CD4-positive, CD25-positive, alpha-beta regulatory T cell (primary cell): ENCODE results near the gene PDE7B. TPM values are rescaled to one million over a fixed set of nuclear protein-coding genes. Genes with fewer than 3 reads are reported as not detected.

ENCODE experiments used
- ATAC-seq, 2 donors: fragments of 150-1000 bp; cut with Tn5 transposase; one replicate each; pipeline ENCODE4 v1.10.0; 2021; ENCODE audit warnings: low read depth in 2 of 2, moderate number of reproducible peaks in 2 of 2, moderate library complexity in 1 of 2
- DNase-seq, 3 donors: peaks; one replicate each; pipeline versions ENCODE4 v3.0.0 to v3.0.0-alpha.2; 2012 to 2022; ENCODE audit warnings: mixed read lengths in 1 of 3
- H3K27ac ChIP-seq: one replicate; pipeline ENCODE4 v1.7.0; 2013; ENCODE audit warnings: mild to moderate bottlenecking, low read length; ENCODE audit not compliant: insufficient read depth, poor library complexity, severe bottlenecking
- H3K27me3 ChIP-seq: one replicate; pipeline ENCODE4 v1.7.0; 2013; ENCODE audit warnings: low read length; ENCODE audit not compliant: control insufficient read depth, insufficient read depth
- H3K36me3 ChIP-seq: one replicate; pipeline ENCODE4 v1.7.0; 2013; ENCODE audit warnings: mild to moderate bottlenecking, low read length, moderate library complexity; ENCODE audit not compliant: control insufficient read depth, insufficient read depth
- H3K4me1 ChIP-seq: 2 replicates; pipeline ENCODE4 v1.7.0; 2013; ENCODE audit warnings: mild to moderate bottlenecking, low read length; ENCODE audit not compliant: insufficient read depth, control insufficient read depth, poor library complexity, severe bottlenecking
- H3K4me3 ChIP-seq: one replicate; pipeline ENCODE4 v1.7.0; 2013; ENCODE audit warnings: low read depth, mild to moderate bottlenecking, low read length, moderate library complexity
- H3K9me3 ChIP-seq, 2 experiments: 1 replicate in 1 of 2; 2 replicates in 1 of 2; pipeline ENCODE4 v1.7.0; 2013; ENCODE audit warnings: low read length in 2 of 2, mild to moderate bottlenecking in 1 of 2, moderate library complexity in 1 of 2; ENCODE audit not compliant: control insufficient read depth in 2 of 2
- H3K27ac Mint-ChIP-seq, 3 donors: one replicate each; pipeline ENCODE4 v1.8.0; 2020 to 2022; ENCODE audit warnings: mild to moderate bottlenecking in 3 of 3, mixed read lengths in 3 of 3, moderate library complexity in 2 of 3
- H3K27me3 Mint-ChIP-seq: one replicate; pipeline ENCODE4 v1.8.0; 2022; ENCODE audit warnings: mild to moderate bottlenecking, mixed read lengths
- H3K36me3 Mint-ChIP-seq: one replicate; pipeline ENCODE4 v1.8.0; 2020; ENCODE audit warnings: mixed read lengths
- H3K4me1 Mint-ChIP-seq, 4 donors: one replicate each; pipeline ENCODE4 v1.8.0; 2020 to 2022; ENCODE audit warnings: mixed read lengths in 4 of 4, mild to moderate bottlenecking in 1 of 4
- H3K4me3 Mint-ChIP-seq, 4 donors: one replicate each; pipeline ENCODE4 v1.8.0; 2020 to 2022; ENCODE audit warnings: mild to moderate bottlenecking in 4 of 4, mixed read lengths in 4 of 4, moderate library complexity in 3 of 4
- H3K9me3 Mint-ChIP-seq, 7 donors: one replicate each; pipeline ENCODE4 v1.8.0; 2020 to 2022; ENCODE audit warnings: mixed read lengths in 7 of 7, mild to moderate bottlenecking in 3 of 7, moderate library complexity in 2 of 7
- polyA plus RNA-seq, 4 donors: library from polyadenylated mRNA; unstranded; fragments of 300-500 nt; fragmentation: Illumina TruSeq; gene quantifications; one replicate each; pipeline ENCODE4 v1.2.3, GENCODE V29; 2021
- total RNA-seq: library from RNA; stranded (reverse); gene quantifications from one replicate; pipeline ENCODE4 v1.2.3, GENCODE V29; 2022

The PDE7B gene
- total and polyA plus RNA-seq, 5 donors from 2014 or later, result 0.03 to 0.25 (median 0.07) TPM; not detected in 1

DNA sequence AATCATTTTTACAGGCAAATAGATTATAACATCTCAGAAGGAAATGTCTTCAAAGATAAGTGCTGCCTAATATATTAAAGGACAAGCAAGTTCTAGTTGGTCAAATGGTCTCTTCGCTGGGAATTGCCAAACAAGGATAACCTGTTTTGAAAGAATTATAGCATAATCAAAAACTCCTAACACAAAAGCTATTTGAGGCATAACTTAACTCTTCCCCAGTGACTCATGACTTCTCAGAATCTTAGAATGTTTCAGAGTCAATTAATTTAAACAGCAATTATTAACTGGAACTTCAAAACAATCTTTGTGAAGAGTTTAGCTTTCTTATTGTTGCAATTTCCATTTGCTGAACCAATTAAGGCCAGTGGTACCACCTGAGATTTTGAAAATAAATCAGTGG, 272.0 kb downstream of the PDE7B start:
- Histone ChIP-seq H3K4me3 (no peak overlapping the region), H3K9me3 (no peaks in the 10 kb centered on the region), H3K27me3 (no peaks in the 10 kb centered on the region), H3K27ac (no peak overlapping the region), H3K4me1 (no peaks in the 10 kb centered on the region), H3K36me3 (no peaks in the 10 kb centered on the region)
- Mint-ChIP-seq H3K9me3 (no peaks in the 10 kb centered on the region), H3K4me1 (no peaks in the 10 kb centered on the region), H3K4me3 (no peak overlapping the region), H3K27ac (no peak overlapping the region), H3K27me3 (no peaks in the 10 kb centered on the region), H3K36me3 (no peaks in the 10 kb centered on the region)
- DNase-seq (no peak), ATAC-seq (no peak)

DNA sequence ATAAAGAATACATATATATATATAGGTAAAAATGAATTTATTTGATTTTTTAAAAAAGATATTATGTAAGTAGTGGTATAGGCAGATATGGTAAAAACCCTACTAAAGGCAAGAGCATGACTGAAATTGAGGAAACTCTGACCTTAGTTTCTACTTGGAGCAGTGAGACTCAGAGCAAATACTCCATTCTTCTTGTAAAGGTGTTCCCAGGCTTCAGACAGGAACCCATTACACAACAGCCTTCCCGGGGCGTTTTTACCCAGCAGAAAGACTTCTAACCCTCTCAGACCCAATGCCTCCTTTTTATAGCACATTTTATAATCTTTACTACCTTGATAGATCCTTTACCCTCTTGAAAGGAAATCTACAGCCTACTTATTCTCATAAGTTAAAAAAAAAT, 274.1 kb downstream of the PDE7B start:
- Histone ChIP-seq H3K36me3 (no peaks in the 10 kb centered on the region), H3K4me1 (no peaks in the 10 kb centered on the region), H3K27me3 (no peaks in the 10 kb centered on the region), H3K4me3 (no peak overlapping the region), H3K9me3 (no peaks in the 10 kb centered on the region), H3K27ac (no peak overlapping the region)
- Mint-ChIP-seq H3K4me1 (peaks cover 0 to 4% (median 0%) of the 10 kb centered on the region in 4 donors), H3K4me3 (no peak overlapping the region), H3K9me3 (peaks cover 0 to 3% (median 0%) of the 10 kb centered on the region in 7 donors), H3K27me3 (peaks cover 5% of the 10 kb centered on the region), H3K36me3 (no peaks in the 10 kb centered on the region), H3K27ac (no peak overlapping the region)
- DNase-seq (no peak), ATAC-seq (no peak)

DNA sequence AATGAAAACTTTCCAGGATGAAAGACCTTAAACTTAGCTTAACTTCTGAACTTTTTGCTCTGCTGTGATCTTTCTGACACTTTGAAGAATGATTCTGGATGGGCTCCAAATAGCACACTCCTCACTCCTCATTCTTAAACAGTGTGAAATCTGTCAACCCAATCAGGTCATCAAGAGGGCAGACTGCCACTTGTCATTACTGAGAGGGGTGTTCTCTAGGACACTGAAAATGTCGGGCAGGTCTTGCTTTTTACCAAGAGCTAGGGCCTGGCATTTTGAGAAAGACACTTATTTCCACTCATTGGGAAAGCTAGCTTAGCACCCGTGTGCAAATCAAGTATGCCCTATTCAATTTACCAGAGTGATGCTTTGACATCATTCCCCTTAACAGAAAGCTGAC, 276.4 kb downstream of the PDE7B start:
- no peak for ATAC-seq

DNA sequence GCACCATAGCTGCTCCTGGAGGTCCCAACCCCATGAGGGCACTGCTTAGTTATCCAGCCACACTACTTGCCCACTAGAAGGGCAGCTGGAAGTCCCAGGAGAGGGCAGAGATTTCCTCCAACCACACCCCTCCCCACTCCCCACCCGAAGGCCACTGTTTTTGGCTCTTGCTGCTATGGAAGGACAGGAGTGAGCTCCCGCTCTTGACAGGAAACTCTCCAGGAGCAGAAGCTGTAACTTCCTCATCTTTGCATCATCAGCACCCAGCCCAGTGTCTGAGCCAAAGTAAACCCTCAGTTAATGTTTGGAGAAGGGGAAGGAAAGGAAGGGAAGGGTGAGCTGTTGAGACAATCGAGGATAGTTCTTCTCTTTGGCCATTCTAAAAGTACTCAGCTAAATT, 277.9 kb downstream of the PDE7B start:
- Histone ChIP-seq H3K27ac (no peak overlapping the region), H3K4me3 (no peak overlapping the region), H3K27me3 (no peaks in the 10 kb centered on the region), H3K4me1 (no peaks in the 10 kb centered on the region), H3K9me3 (no peaks in the 10 kb centered on the region), H3K36me3 (no peaks in the 10 kb centered on the region)
- ATAC-seq, result no peak
- Mint-ChIP-seq H3K4me3 (no peak overlapping the region), H3K27ac (no peak overlapping the region), H3K4me1 (peaks cover 0 to 4% (median 0%) of the 10 kb centered on the region in 4 donors), H3K27me3 (peaks cover 8% of the 10 kb centered on the region), H3K9me3 (peaks cover 0 to 3% (median 0%) of the 10 kb centered on the region in 7 donors), H3K36me3 (no peaks in the 10 kb centered on the region)
- no peak for DNase-seq

More for the DNA sequence above, 276.4 kb downstream of the PDE7B start:
- H3K36me3 ChIP-seq, result no peaks in the 10 kb centered on the region
- no peak overlapping the region for H3K27ac ChIP-seq
- no peaks in the 10 kb centered on the region for H3K4me1 ChIP-seq
- H3K27ac Mint-ChIP-seq, result no peak overlapping the region
- H3K4me1 Mint-ChIP-seq, result peaks cover 0 to 4% (median 0%) of the 10 kb centered on the region in 4 donors
- peaks cover 8% of the 10 kb centered on the region for H3K27me3 Mint-ChIP-seq
- no peak overlapping the region for H3K4me3 ChIP-seq
- no peak for DNase-seq
- no peak overlapping the region for H3K4me3 Mint-ChIP-seq
- no peaks in the 10 kb centered on the region for H3K36me3 Mint-ChIP-seq
- H3K9me3 Mint-ChIP-seq, result peaks cover 0 to 3% (median 0%) of the 10 kb centered on the region in 7 donors
- no peaks in the 10 kb centered on the region for H3K9me3 ChIP-seq
- H3K27me3 ChIP-seq, result no peaks in the 10 kb centered on the region

DNA sequence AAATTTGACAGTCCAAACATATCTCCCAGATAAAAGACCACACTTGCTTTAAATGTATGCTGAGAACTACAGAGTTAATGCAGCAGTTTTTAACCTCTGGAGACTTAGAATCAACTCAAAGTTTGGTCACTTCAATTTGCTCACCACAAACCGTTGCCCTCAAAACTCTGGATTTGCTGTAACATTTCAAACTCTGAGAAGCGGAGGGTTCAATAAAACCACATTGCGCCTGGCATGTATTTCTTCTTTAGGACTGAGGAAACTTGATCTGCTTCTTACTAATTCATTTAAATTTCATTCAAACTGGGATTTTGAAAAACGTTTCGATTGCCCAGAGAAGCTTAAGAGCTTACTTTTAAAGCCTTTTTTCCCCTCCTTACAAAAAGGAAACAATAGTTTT, 282.8 kb downstream of the PDE7B start:
- Histone ChIP-seq H3K27ac (no peak overlapping the region), H3K36me3 (no peaks in the 10 kb centered on the region), H3K27me3 (peaks cover 2% of the 10 kb centered on the region), H3K4me1 (no peaks in the 10 kb centered on the region), H3K4me3 (no peak overlapping the region), H3K9me3 (no peaks in the 10 kb centered on the region)
- no peak overlapping the region for H3K4me3 Mint-ChIP-seq
- H3K27me3 Mint-ChIP-seq, result peaks cover 4% of the 10 kb centered on the region
- no peak for DNase-seq
- no peaks in the 10 kb centered on the region for H3K36me3 Mint-ChIP-seq
- no peak overlapping the region for H3K27ac Mint-ChIP-seq
- no peak for ATAC-seq
- H3K4me1 Mint-ChIP-seq, result no peaks in the 10 kb centered on the region
- no peaks in the 10 kb centered on the region for H3K9me3 Mint-ChIP-seq

DNA sequence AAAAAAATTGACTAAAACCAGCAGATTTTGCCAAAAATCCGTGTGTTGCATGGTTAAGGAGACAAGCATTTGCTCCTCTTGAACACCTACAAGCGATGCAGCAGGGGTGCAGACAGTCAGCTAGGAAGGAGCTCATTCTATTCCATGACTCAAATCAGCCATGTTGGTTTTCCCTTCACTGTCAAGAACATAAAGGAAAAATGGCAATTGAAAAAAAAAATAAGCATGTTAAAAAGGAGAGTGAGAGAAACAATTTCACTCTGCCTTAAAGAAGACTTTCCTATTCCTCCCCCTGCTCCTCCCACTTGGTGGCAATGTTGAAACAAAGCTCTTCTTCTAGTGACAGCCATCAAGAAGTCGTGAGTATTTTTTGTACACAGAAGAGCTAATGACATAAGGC, 283.2 kb downstream of the PDE7B start:
- Mint-ChIP-seq H3K4me1 (no peaks in the 10 kb centered on the region), H3K36me3 (no peaks in the 10 kb centered on the region)
- no peak overlapping the region for H3K4me3 ChIP-seq

DNA sequence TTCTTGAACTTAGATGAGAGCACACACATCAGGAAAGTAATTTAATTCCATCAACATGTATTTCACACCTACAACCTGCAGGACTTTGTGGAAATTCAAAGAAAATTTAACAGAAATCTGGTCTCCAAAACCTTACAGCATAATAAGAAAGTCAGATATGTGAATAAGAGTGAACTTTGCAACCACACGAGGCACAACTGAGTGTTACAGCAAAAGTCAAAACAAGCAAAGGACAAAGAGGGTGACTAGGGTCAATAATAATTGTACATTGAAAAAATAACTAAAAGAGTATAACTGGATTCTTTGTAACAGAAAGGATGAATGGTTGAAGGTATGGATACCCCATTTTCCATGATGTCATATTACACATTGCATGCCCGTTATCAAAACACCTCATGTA, 284.8 kb downstream of the PDE7B start:
- H3K9me3 Mint-ChIP-seq, result peaks cover 0 to 8% (median 0%) of the 10 kb centered on the region in 7 donors
- H3K36me3 Mint-ChIP-seq, result no peaks in the 10 kb centered on the region
- no peak overlapping the region for H3K4me3 ChIP-seq
- H3K36me3 ChIP-seq, result no peaks in the 10 kb centered on the region
- peaks cover 2% of the 10 kb centered on the region for H3K27me3 ChIP-seq
- peaks cover 2% of the 10 kb centered on the region for H3K27me3 Mint-ChIP-seq
- no peaks in the 10 kb centered on the region for H3K9me3 ChIP-seq
- H3K27ac ChIP-seq, result no peak overlapping the region
- ATAC-seq, result no peak
- H3K27ac Mint-ChIP-seq, result no peak overlapping the region
- H3K4me3 Mint-ChIP-seq, result no peak overlapping the region
- H3K4me1 Mint-ChIP-seq, result no peaks in the 10 kb centered on the region
- DNase-seq, result no peak
- no peaks in the 10 kb centered on the region for H3K4me1 ChIP-seq

More for the DNA sequence above, 283.2 kb downstream of the PDE7B start:
- Histone ChIP-seq H3K27me3 (peaks cover 2% of the 10 kb centered on the region), H3K4me1 (no peaks in the 10 kb centered on the region), H3K9me3 (no peaks in the 10 kb centered on the region), H3K27ac (no peak overlapping the region), H3K36me3 (no peaks in the 10 kb centered on the region)
- peaks cover 4% of the 10 kb centered on the region for H3K27me3 Mint-ChIP-seq
- H3K9me3 Mint-ChIP-seq, result peaks cover 0 to 1% (median 0%) of the 10 kb centered on the region in 7 donors
- ATAC-seq (no peak), DNase-seq (no peak)
- no peak overlapping the region for H3K4me3 Mint-ChIP-seq
- H3K27ac Mint-ChIP-seq, result no peak overlapping the region

DNA sequence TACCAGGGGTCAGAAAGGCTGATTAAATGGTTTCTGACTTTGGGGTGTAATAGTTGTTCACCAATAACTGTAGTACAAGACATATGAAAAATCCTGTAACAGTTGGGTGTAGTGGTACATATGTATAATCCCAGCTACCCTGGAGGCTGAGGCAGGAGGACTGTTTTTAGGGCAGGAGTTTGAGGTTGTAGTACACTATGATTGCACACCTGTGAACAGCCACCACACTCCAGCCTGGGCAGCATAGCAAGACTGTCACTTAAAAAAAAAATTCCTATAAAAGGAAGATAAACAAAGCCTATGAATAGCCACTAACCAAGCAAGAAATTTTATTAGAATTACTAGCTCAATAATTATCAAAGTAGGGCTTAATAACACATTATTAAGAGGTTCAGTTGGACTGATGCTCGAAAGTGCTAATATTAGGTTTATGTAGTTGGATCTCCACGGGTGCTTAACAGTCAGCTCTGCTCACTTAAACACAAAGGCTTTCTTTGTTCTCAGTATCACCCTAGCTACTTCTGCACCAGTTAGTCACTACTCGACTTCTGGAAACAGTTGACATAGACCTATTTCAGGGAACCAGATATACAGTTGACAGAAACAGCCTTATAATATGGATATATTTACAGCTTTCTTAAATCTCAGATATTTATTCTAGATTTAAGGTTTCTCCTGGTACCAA, 285.6 kb downstream of the PDE7B start:
- peaks cover 2% of the 10 kb centered on the region for H3K27me3 ChIP-seq
- no peak overlapping the region for H3K4me3 ChIP-seq
- Mint-ChIP-seq H3K4me1 (no peaks in the 10 kb centered on the region), H3K9me3 (peaks cover 0 to 8% (median 0%) of the 10 kb centered on the region in 7 donors), H3K36me3 (no peaks in the 10 kb centered on the region), H3K4me3 (no peak overlapping the region), H3K27me3 (no peaks in the 10 kb centered on the region), H3K27ac (no peak overlapping the region)
- no peak for ATAC-seq
- H3K4me1 ChIP-seq, result no peaks in the 10 kb centered on the region
- no peaks in the 10 kb centered on the region for H3K36me3 ChIP-seq
- no peaks in the 10 kb centered on the region for H3K9me3 ChIP-seq
- DNase-seq, result no peak
- H3K27ac ChIP-seq, result no peak overlapping the region
